Measurements from ENCODE around the gene PDGFRB. TPM values are rescaled to one million over a fixed set of nuclear protein-coding genes. Genes with fewer than 3 reads are reported as not detected.
A peak's percentile ranks its signal among the peaks of the same experiment; 100 is the strongest.

Gene PDGFRB
- total RNA-seq, 1 experiment from 2014 or later: 67.6 TPM

- peak; percentile 87 for DNase-seq (ENCODE audit: low read depth)
Observed at GRCh38 chr5:150066901-150067396, 88.7 kb downstream of the PDGFRB start.

GRCh38 chr5:150066436-150066835, 89.2 kb downstream of the PDGFRB start:
- no peak for DNase-seq (ENCODE audit: low read depth)

GRCh38 chr5:150065886-150066285, 89.8 kb downstream of the PDGFRB start:
- DNase-seq (ENCODE audit: low read depth): peak; percentile 93

- peak; percentile 81 for DNase-seq (ENCODE audit: low read depth)
Observed at GRCh38 chr5:150065346-150065745, 90.3 kb downstream of the PDGFRB start.

- peak; percentile 45 for DNase-seq (ENCODE audit: low read depth)
Observed at GRCh38 chr5:150064681-150065220, 90.9 kb downstream of the PDGFRB start.

Other genes with a start within 250 kb of the PDGFRB start
- gene PDE6A, start 211.1 kb downstream of the PDGFRB start, total RNA-seq (2014; rRNA removed; shearing (Covaris generic)): 0.10 and 0.12 TPM in 2 replicates
- 12.5 and 13.6 TPM in 2 replicates for gene SLC26A2, start 195.1 kb downstream of the PDGFRB start, total RNA-seq (2014; rRNA removed; shearing (Covaris generic))
- 4.4 and 7.0 TPM in 2 replicates for gene TIGD6, start 155.2 kb downstream of the PDGFRB start, total RNA-seq (2014; rRNA removed; shearing (Covaris generic))
- gene HMGXB3, start 155.1 kb downstream of the PDGFRB start, total RNA-seq (2014; rRNA removed; shearing (Covaris generic)): 28.1 and 28.4 TPM in 2 replicates
- 2.5 and 4.3 TPM in 2 replicates for gene CSF1R, start 69.3 kb downstream of the PDGFRB start, total RNA-seq (2014; rRNA removed; shearing (Covaris generic))
- gene CDX1, start 10.9 kb upstream of the PDGFRB start, total RNA-seq (2014; rRNA removed; shearing (Covaris generic)): 0.24 and 0.98 TPM in 2 replicates
- not detected in 2 replicates for gene SLC6A7, start 34.2 kb upstream of the PDGFRB start, total RNA-seq (2014; rRNA removed; shearing (Covaris generic))
- gene CAMK2A, start 133.9 kb upstream of the PDGFRB start, total RNA-seq (2014; rRNA removed; shearing (Covaris generic)): 0.60 and 1.1 TPM in 2 replicates
- 0.10 TPM in 1 of 2 replicates, not detected in the other for gene ARSI, start 147.1 kb upstream of the PDGFRB start, total RNA-seq (2014; rRNA removed; shearing (Covaris generic))
- 19.1 and 21.4 TPM in 2 replicates for gene TCOF1, start 201.9 kb upstream of the PDGFRB start, total RNA-seq (2014; rRNA removed; shearing (Covaris generic))